Adrenal gland (tissue), 5 donors: Measurements from ENCODE around the gene HRAS.

Experiments used
- POLR2A ChIP-seq, 2 donors: fragments of 450-650 bp; IDR thresholded peaks; one replicate each; pipeline ENCODE4 v1.6.1; 2017; ENCODE audit warnings: antibody characterized with exemption in 2 of 2, mild to moderate bottlenecking in 2 of 2, moderate library complexity in 1 of 2
- TF ChIP-seq, protein P1 (sequence below), 6 experiments: fragments of 450-650 bp in 4 of 6; fragments of 200-600 bp in 2 of 6; sonication (generic) in 1 of 6; IDR thresholded peaks; 1 replicate in 5 of 6; 2 replicates in 1 of 6; pipeline versions ENCODE4 v1.5.1 to v1.8.0; 2016 to 2021; ENCODE audit warnings: antibody characterized with exemption in 6 of 6, mild to moderate bottlenecking in 2 of 6, moderate library complexity in 1 of 6
- donor health status: DM: no; HTN: no; CAD: no.

- TF ChIP-seq, protein P1, sequence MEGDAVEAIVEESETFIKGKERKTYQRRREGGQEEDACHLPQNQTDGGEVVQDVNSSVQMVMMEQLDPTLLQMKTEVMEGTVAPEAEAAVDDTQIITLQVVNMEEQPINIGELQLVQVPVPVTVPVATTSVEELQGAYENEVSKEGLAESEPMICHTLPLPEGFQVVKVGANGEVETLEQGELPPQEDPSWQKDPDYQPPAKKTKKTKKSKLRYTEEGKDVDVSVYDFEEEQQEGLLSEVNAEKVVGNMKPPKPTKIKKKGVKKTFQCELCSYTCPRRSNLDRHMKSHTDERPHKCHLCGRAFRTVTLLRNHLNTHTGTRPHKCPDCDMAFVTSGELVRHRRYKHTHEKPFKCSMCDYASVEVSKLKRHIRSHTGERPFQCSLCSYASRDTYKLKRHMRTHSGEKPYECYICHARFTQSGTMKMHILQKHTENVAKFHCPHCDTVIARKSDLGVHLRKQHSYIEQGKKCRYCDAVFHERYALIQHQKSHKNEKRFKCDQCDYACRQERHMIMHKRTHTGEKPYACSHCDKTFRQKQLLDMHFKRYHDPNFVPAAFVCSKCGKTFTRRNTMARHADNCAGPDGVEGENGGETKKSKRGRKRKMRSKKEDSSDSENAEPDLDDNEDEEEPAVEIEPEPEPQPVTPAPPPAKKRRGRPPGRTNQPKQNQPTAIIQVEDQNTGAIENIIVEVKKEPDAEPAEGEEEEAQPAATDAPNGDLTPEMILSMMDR (IDR thresholded peaks at IDR 0.05), result no peak
- no peak for TF ChIP-seq POLR2A (IDR thresholded peaks at IDR 0.05)
These were observed 32.8 kb downstream of the HRAS start for GRCh38 chr11:502288-503178.
